Measurements from ENCODE around the gene LIPC. TPM values are rescaled to one million over a fixed set of nuclear protein-coding genes. Genes with fewer than 3 reads are reported as not detected.
A peak's percentile ranks its signal among the peaks of the same experiment; 100 is the strongest.

LIPC gene
- polyA plus RNA-seq, 2 of the 4 experiments (the other 2 are of a cell fraction), result 0.13 to 0.30 TPM

GRCh38 chr15:58388211-58388610, 43.6 kb upstream of the LIPC start:
- Histone ChIP-seq H3K4me3 (no peak overlapping the region), H3K27ac (no peak overlapping the region), H3K4me1 (peaks cover 13% of the 10 kb centered on the region; the same call in 2 of the 3 replicates), H3K4me2 (no peak overlapping the region), H3K9me3 (no peaks in the 10 kb centered on the region)
- ATAC-seq (no peak), DNase-seq (ENCODE audit: low read depth in 1 of 2, low spot score in 1 of 2) (no peak), FAIRE-seq (no peak)
- ChIA-PET POLR2A (no interaction called here), CTCF (interaction anchor here (1.7 kb wide), 1 partner anchor 33 kb away, joined by 3 read pairs; no protein-coding TSS in a partner anchor)
- TF ChIP-seq MAFK (IDR thresholded peaks at IDR 0.05; ENCODE audit: partially characterized antibody) (no peak), BHLHE40 (IDR thresholded peaks at IDR 0.05; ENCODE audit: low read depth, low read length) (no peak), TFCP2L1 (CRISPR knock-in tag; IDR thresholded peaks at IDR 0.05) (no peak), JUN (IDR thresholded peaks at IDR 0.05) (no peak), RARB (CRISPR knock-in tag; IDR thresholded peaks at IDR 0.05) (no peak), NR3C1 (IDR thresholded peaks at IDR 0.05) (no peak), RCOR1 (IDR thresholded peaks at IDR 0.05; ENCODE audit: low read depth, low read length) (no peak)
- WGBS (ENCODE audit: missing lambda C conversion rate), result 89% methylated on average over 7 of the region's 7 CpGs

DNA sequence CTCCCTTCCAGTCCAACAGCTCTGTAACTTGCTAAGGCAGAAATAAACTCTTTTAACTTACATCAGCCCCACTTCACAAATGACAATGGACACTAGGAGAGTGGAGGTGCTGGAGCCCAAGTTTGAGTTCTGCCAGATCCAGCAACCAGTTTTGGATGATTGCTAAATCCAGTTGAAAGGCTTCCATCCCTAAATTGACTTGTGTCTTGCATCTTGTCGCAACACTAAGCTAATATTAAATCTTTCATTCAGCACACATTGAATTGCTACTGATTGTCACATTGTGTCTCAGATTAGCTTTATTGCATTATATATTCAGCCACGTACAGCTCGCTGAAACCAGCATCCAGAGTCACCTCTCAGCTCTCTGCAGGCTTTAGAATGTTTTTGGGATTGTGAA, 41.7 kb upstream of the LIPC start:
- ATAC-seq (no peak), FAIRE-seq (no peak), DNase-seq (ENCODE audit: low read depth in 1 of 2, low spot score in 1 of 2) (no peak)
- Histone ChIP-seq H3K4me3 (no peak overlapping the region), H3K4me2 (no peak overlapping the region), H3K4me1 (peaks cover 15% of the 10 kb centered on the region), H3K9me3 (no peaks in the 10 kb centered on the region), H3K27ac (peak overlapping the region in 1 of 2 experiments; percentile 20; a peak in 1 of 6 replicates)
- 92% methylated on average over 3 of the region's 3 CpGs for WGBS (ENCODE audit: missing lambda C conversion rate)
- ChIA-PET CTCF (interaction anchor here (1.7 kb wide), 1 partner anchor 31 kb away, joined by 3 read pairs; no protein-coding TSS in a partner anchor), POLR2A (no interaction called here)
- TF ChIP-seq SMC3 (IDR thresholded peaks at IDR 0.05) (no peak), CBX8 (IDR thresholded peaks at IDR 0.05) (no peak), EP300 (IDR thresholded peaks at IDR 0.05) (no peak), GATA3 (IDR thresholded peaks at IDR 0.05; ENCODE audit: borderline replicate concordance) (no peak), NPAS2 (CRISPR knock-in tag; IDR thresholded peaks at IDR 0.05; ENCODE audit: borderline replicate concordance) (no peak), POLR2A (IDR thresholded peaks at IDR 0.05; ENCODE audit: low read length) (no peak), EHMT2 (IDR thresholded peaks at IDR 0.05; ENCODE audit: low read depth) (no peak), ZSCAN20 (CRISPR knock-in tag; IDR thresholded peaks at IDR 0.05) (no peak), MAX (IDR thresholded peaks at IDR 0.05) (no peak), EHF (CRISPR knock-in tag; IDR thresholded peaks at IDR 0.05) (no peak), MAFK (IDR thresholded peaks at IDR 0.05; ENCODE audit: partially characterized antibody) (no peak), REST (IDR thresholded peaks at IDR 0.05) (no peak), RFX5 (IDR thresholded peaks at IDR 0.05) (no peak), CBX2 (IDR thresholded peaks at IDR 0.05; ENCODE audit: borderline replicate concordance, low read depth) (no peak), CHD2 (IDR thresholded peaks at IDR 0.05; ENCODE audit: low read length, partially characterized antibody) (no peak), CTCF (IDR thresholded peaks at IDR 0.05) (no peak), CHD4 (IDR thresholded peaks at IDR 0.05; ENCODE audit: borderline replicate concordance) (no peak), RARB (CRISPR knock-in tag; IDR thresholded peaks at IDR 0.05) (no peak), ESRRA (IDR thresholded peaks at IDR 0.05; ENCODE audit: borderline replicate concordance, low read length) (no peak)
- TF ChIP-seq, protein P1, sequence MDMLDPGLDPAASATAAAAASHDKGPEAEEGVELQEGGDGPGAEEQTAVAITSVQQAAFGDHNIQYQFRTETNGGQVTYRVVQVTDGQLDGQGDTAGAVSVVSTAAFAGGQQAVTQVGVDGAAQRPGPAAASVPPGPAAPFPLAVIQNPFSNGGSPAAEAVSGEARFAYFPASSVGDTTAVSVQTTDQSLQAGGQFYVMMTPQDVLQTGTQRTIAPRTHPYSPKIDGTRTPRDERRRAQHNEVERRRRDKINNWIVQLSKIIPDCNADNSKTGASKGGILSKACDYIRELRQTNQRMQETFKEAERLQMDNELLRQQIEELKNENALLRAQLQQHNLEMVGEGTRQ (IDR thresholded peaks at IDR 0.05), result no peak
